HPDE6-E6E7 (cell line): ENCODE measurements around the gene OR5H14.

Experiments
- DNase-seq: peaks from one replicate; pipeline ENCODE4 v3.0.0; 2011; ENCODE audit warnings: missing footprints; ENCODE audit errors: extremely low spot score

The OR5H14 gene

DNA sequence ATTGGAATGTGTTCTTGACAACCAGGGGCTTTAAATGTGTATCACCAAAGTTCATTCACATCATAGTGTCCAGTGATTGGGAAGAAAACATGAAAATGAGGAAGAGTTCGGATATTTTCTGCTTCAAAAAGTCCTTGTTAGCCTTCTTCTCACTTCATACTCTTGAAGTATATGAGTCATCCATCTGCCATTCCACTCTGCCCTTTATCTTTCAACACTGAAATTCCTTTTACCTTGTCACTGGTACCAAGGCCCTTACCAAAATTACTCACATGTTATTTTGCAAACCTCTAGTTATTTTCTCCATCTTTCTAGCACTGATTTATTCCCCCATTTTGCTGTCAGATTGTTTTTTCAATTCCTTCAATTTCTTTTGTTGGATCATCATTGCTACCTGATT, 51.7 kb downstream of the OR5H14 start:
- no peak for DNase-seq
